ENCODE data around the gene PLA2G6.

PLA2G6 gene

GRCh38 chr22:38070250-38070921 lies 111.2 kb downstream of the PLA2G6 start:
- Histone ChIP-seq H3K9me3 (ENCODE audit: control insufficient read depth, insufficient read depth, low read length) (no peaks in the 10 kb centered on the region), H3K36me3 (ENCODE audit: control insufficient read depth, insufficient read depth, low read length) (peaks cover 23% of the 10 kb centered on the region), H3K4me3 (ENCODE audit: low read length) (no peak overlapping the region), H3K4me1 (ENCODE audit: control insufficient read depth, insufficient read depth, low read length) (no peaks in the 10 kb centered on the region), H3K27ac (ENCODE audit: low read length) (no peak overlapping the region), H3K27me3 (ENCODE audit: control insufficient read depth, insufficient read depth, low read length) (no peaks in the 10 kb centered on the region)
- no peak for DNase-seq (ENCODE audit: low read depth, low spot score)
- WGBS (ENCODE audit: insufficient coverage, insufficient read length): no CpG with 5 or more reads among the region's 11 CpGs

GRCh38 chr22:38069372-38070249 lies 112.0 kb downstream of the PLA2G6 start:
- Histone ChIP-seq H3K4me1 (ENCODE audit: control insufficient read depth, insufficient read depth, low read length) (no peaks in the 10 kb centered on the region), H3K4me3 (ENCODE audit: low read length) (no peak overlapping the region), H3K27me3 (ENCODE audit: control insufficient read depth, insufficient read depth, low read length) (no peaks in the 10 kb centered on the region), H3K27ac (ENCODE audit: low read length) (no peak overlapping the region), H3K9me3 (ENCODE audit: control insufficient read depth, insufficient read depth, low read length) (no peaks in the 10 kb centered on the region), H3K36me3 (ENCODE audit: control insufficient read depth, insufficient read depth, low read length) (peaks cover 22% of the 10 kb centered on the region)
- no CpG with 5 or more reads among the region's 21 CpGs for WGBS (ENCODE audit: insufficient coverage, insufficient read length)
- no peak for DNase-seq (ENCODE audit: low read depth, low spot score)

GRCh38 chr22:38068641-38069371 lies 112.8 kb downstream of the PLA2G6 start:
- Histone ChIP-seq H3K4me3 (ENCODE audit: low read length) (no peak overlapping the region), H3K27me3 (ENCODE audit: control insufficient read depth, insufficient read depth, low read length) (no peaks in the 10 kb centered on the region), H3K4me1 (ENCODE audit: control insufficient read depth, insufficient read depth, low read length) (no peaks in the 10 kb centered on the region), H3K27ac (ENCODE audit: low read length) (no peak overlapping the region), H3K9me3 (ENCODE audit: control insufficient read depth, insufficient read depth, low read length) (no peaks in the 10 kb centered on the region), H3K36me3 (ENCODE audit: control insufficient read depth, insufficient read depth, low read length) (peaks cover 21% of the 10 kb centered on the region)
- DNase-seq (ENCODE audit: low read depth, low spot score): no peak
- no CpG with 5 or more reads among the region's 13 CpGs for WGBS (ENCODE audit: insufficient coverage, insufficient read length)

- Histone ChIP-seq H3K9me3 (ENCODE audit: control insufficient read depth, insufficient read depth, low read length) (no peaks in the 10 kb centered on the region), H3K4me1 (ENCODE audit: control insufficient read depth, insufficient read depth, low read length) (no peaks in the 10 kb centered on the region), H3K36me3 (ENCODE audit: control insufficient read depth, insufficient read depth, low read length) (peaks cover 19% of the 10 kb centered on the region), H3K4me3 (ENCODE audit: low read length) (no peak overlapping the region), H3K27ac (ENCODE audit: low read length) (no peak overlapping the region), H3K27me3 (ENCODE audit: control insufficient read depth, insufficient read depth, low read length) (no peaks in the 10 kb centered on the region)
- no peak for DNase-seq (ENCODE audit: low read depth, low spot score)
- no CpG with 5 or more reads among the region's 13 CpGs for WGBS (ENCODE audit: insufficient coverage, insufficient read length)
Measured at GRCh38 chr22:38067761-38068360, 113.8 kb downstream of the PLA2G6 start.

- no peak for DNase-seq (ENCODE audit: low read depth, low spot score)
- Histone ChIP-seq H3K36me3 (ENCODE audit: control insufficient read depth, insufficient read depth, low read length) (peaks cover 13% of the 10 kb centered on the region), H3K9me3 (ENCODE audit: control insufficient read depth, insufficient read depth, low read length) (no peaks in the 10 kb centered on the region), H3K27me3 (ENCODE audit: control insufficient read depth, insufficient read depth, low read length) (no peaks in the 10 kb centered on the region), H3K4me1 (ENCODE audit: control insufficient read depth, insufficient read depth, low read length) (no peaks in the 10 kb centered on the region), H3K4me3 (ENCODE audit: low read length) (no peak overlapping the region), H3K27ac (ENCODE audit: low read length) (no peak overlapping the region)
- WGBS (ENCODE audit: insufficient coverage, insufficient read length): 100% methylated on average over 2 of the region's 8 CpGs
Measured at GRCh38 chr22:38067028-38067415, 114.6 kb downstream of the PLA2G6 start.

GRCh38 chr22:38066381-38067027 lies 115.1 kb downstream of the PLA2G6 start:
- DNase-seq (ENCODE audit: low read depth, low spot score): no peak
- no peaks in the 10 kb centered on the region for H3K27me3 ChIP-seq (ENCODE audit: control insufficient read depth, insufficient read depth, low read length)
- H3K9me3 ChIP-seq (ENCODE audit: control insufficient read depth, insufficient read depth, low read length): no peaks in the 10 kb centered on the region
- H3K36me3 ChIP-seq (ENCODE audit: control insufficient read depth, insufficient read depth, low read length): peaks cover 13% of the 10 kb centered on the region
- no peak overlapping the region for H3K4me3 ChIP-seq (ENCODE audit: low read length)
- no peaks in the 10 kb centered on the region for H3K4me1 ChIP-seq (ENCODE audit: control insufficient read depth, insufficient read depth, low read length)
- WGBS (ENCODE audit: insufficient coverage, insufficient read length): no CpG with 5 or more reads among the region's 13 CpGs
- no peak overlapping the region for H3K27ac ChIP-seq (ENCODE audit: low read length)

GRCh38 chr22:38065539-38065938 lies 116.1 kb downstream of the PLA2G6 start:
- H3K4me1 ChIP-seq (ENCODE audit: control insufficient read depth, insufficient read depth, low read length): no peaks in the 10 kb centered on the region
- peaks cover 13% of the 10 kb centered on the region for H3K36me3 ChIP-seq (ENCODE audit: control insufficient read depth, insufficient read depth, low read length)
- WGBS (ENCODE audit: insufficient coverage, insufficient read length): no CpG with 5 or more reads among the region's 8 CpGs

GRCh38 chr22:38062791-38063190 lies 118.8 kb downstream of the PLA2G6 start:
- Histone ChIP-seq H3K27ac (ENCODE audit: low read length) (no peak overlapping the region), H3K4me1 (ENCODE audit: control insufficient read depth, insufficient read depth, low read length) (peaks cover 2% of the 10 kb centered on the region; the same call in 1 of the 2 replicates), H3K36me3 (ENCODE audit: control insufficient read depth, insufficient read depth, low read length) (peaks cover 18% of the 10 kb centered on the region), H3K4me3 (ENCODE audit: low read length) (no peak overlapping the region), H3K9me3 (ENCODE audit: control insufficient read depth, insufficient read depth, low read length) (no peaks in the 10 kb centered on the region), H3K27me3 (ENCODE audit: control insufficient read depth, insufficient read depth, low read length) (no peaks in the 10 kb centered on the region)
- no CpG with 5 or more reads among the region's 6 CpGs for WGBS (ENCODE audit: insufficient coverage, insufficient read length)
- no peak for DNase-seq (ENCODE audit: low read depth, low spot score)

More at GRCh38 chr22:38065539-38065938, 116.1 kb downstream of the PLA2G6 start:
- no peak for DNase-seq (ENCODE audit: low read depth, low spot score)
- Histone ChIP-seq H3K9me3 (ENCODE audit: control insufficient read depth, insufficient read depth, low read length) (no peaks in the 10 kb centered on the region), H3K27ac (ENCODE audit: low read length) (no peak overlapping the region), H3K27me3 (ENCODE audit: control insufficient read depth, insufficient read depth, low read length) (no peaks in the 10 kb centered on the region), H3K4me3 (ENCODE audit: low read length) (no peak overlapping the region)

All from iPS DF 6.9 (cell line).